B cell (primary cell): ENCODE results near the gene EMILIN3.

Source experiments
- CTCF ChIP-seq: fragments of 200-600 bp; IDR thresholded peaks from one replicate; pipeline ENCODE4 v1.8.0; 2022; ENCODE audit warnings: antibody characterized with exemption, mild to moderate bottlenecking
- EZH2 ChIP-seq: IDR thresholded peaks from 2 replicates; pipeline ENCODE4 v1.6.1; 2012; ENCODE audit warnings: borderline replicate concordance, low read depth, mild to moderate bottlenecking, moderate library complexity, low read length; ENCODE audit not compliant: insufficient read depth, poor library complexity, severe bottlenecking

GRCh38 chr20:41406896-41407444 lies 40.4 kb upstream of the EMILIN3 start:
- no peak for TF ChIP-seq CTCF
- TF ChIP-seq EZH2, result no peak
